Endometrium (tissue), 2 donors: ENCODE data around the gene CFHR1.

Source experiments
- FAIRE-seq: peaks from 2 replicates; lab custom pipeline; 2012; peaks lifted over from hg19 to GRCh38; lab: Jason Lieb, UNC
- donor health status: control.
- donor health status: control.

Gene CFHR1

DNA sequence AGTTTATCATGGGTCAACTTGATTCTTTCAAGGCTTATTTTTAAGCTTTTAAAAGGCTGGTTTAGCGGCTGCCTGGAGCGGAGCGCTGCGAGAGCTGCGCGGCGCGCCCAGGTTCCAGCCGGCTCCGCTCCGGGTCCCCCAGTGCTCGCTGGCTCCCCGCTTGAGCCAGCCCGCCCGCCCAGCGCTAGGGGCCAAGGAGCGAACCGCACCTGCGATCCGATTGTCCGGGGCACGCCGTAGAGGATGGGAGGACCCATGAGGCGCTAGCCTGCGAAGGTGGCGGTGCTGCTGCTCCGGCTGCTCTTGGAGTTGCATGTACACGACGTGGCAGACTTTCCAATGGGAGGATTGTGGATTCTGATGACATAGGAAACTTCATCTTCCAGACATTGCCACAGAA, 58.4 kb downstream of the CFHR1 start:
- FAIRE-seq: no peak
